ENCODE results near the gene SLC20A1.

Gene SLC20A1

DNA sequence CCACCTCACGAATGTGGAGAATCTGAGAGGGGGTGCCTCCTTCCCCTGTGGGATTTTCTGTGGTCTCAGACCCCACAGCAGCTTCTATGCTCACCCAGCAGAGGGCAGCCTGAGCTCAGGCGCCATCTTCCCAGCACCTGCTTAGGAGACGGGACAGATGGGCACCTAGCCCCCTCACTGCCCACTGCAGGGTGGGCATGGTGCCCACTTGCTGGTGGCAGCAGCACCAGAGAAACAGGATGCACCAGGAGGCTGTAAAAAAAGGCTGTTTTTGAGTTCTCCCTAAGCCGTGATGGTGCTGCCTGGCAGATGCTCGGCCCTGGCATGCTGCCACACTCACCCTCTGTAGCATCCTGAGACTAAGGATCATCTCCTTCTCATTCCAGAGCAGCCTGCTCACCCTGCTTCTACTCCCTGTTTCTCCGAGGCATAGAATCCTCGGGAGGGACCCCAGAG lies 19.1 kb upstream of the SLC20A1 start:
- peak; percentile 65 for DNase-seq (ENCODE audit: low spot score)

DNA sequence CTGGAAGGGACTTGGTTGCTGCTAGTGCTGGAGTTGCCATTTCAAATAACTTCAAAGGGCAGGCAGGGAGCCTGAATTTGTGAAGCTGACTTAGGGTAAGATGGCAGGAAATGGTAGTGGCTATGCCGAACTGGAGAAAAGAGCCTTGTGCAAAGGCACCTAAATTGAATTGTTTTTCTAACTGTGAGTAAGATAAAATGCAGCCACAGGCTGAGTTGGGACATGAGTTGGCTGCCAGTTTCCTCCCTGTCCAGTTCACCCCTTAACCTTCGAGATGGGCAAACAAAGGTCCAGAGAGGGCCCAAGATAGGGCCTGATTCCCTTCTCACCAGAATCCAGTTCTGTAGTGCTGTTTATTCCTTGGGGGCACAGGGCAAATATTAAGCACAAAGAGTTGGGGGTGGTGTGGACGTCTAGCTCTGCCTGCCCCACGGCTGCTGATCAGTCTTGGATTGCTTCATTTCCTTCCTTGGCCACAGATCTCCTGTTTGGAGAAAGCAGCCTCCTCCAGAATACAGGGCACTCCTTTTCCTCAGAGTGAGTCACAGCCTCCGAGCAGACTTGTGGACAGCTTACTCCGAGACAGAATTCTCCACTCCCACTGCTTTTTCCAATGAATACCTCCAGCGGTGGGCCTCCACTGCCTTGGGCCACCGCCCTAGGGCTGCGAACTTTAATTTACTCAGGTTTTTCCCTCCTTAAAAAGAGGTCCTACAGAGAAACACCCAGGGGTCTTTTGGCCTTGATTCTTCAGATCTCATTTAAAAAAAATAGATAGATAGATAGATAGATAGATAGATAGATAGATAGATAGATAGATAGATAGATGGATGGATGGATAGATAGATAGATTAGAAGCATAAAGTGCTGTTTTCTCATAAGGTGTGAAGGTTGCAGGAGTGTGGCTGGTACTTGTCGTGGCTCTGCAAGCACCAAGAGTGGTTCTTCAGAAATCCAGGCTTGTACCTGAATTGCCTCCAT lies 18.4 kb upstream of the SLC20A1 start:
- DNase-seq (ENCODE audit: low spot score), result peak; percentile 37

DNA sequence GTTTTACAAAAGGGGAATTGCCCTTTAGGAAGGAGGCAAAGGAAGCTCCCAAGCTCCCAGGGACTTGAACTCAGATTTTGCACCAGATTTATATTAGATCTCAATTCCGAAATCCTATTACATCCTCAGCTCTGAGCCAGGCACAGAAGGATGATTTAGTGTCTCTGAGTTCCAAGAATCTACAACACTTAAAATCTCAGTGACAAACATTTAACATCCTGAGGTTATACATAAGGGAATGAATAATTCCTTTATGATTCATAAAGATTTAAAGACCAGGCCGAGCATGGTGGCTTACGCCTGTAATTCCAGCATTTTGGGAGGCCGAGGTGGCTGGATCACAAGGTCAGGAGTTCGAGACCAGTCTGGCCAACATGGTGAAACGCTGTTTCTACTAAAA lies 16.5 kb upstream of the SLC20A1 start:
- DNase-seq (ENCODE audit: low spot score), result no peak

DNA sequence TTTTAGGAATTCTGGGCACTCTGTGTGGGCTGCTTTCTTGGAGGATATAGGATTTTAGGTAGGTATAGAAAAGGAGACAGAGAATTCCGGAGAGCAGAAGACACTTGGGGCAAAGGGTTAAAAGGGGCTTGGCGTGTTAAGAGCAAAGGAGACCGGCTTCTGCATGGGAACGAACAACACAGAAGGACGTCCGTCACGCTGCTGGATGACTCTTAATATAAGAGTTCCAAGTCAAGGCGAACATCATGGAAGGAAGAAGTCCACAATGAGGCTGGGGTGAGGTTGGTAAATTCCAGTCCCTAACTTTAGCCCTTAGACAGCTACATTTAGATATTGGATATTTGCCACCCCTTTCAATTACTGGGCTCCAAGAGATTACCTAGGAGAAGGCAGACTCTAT lies 15.9 kb upstream of the SLC20A1 start:
- DNase-seq (ENCODE audit: low spot score), result no peak

DNA sequence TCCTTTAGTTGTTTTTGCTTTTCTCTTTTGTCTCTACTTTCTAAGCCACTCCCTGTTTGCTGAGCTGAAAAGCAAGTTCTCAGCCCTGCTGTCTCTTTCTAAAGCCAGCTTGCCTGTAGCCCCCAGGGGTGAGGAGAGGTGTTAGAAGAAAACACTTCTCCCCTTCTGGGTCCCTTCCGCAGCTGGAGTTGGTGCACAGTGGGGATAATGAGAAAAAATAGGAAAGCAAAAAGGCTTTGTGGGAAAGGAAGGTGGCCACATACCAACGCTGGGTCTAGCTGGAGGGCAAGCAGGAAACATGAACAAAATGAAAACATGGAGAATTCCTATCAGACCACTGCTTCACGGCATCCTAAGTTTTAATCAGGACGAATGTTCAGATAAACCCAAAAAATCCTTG lies 15.5 kb upstream of the SLC20A1 start:
- no peak for DNase-seq (ENCODE audit: low spot score)

DNA sequence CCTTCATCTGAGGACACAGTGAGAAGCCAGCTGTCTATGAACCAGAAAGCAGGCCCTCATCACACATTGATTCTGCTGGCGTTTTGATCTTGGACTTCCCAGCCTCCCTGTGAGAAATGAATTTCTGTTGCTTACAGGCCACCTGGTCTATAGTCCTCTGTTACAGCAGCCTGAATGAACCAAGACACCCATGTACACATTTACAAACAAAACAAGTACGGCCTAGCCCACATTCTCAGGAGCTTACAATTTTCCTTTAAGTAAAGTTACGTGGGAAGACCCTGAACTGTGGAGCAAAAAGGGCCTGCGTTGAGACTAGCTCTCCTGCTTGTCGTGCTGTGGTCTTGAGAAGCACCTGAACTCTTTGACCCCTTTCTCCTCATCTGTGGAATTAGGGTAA lies 12.0 kb upstream of the SLC20A1 start:
- no peak for DNase-seq (ENCODE audit: low spot score)

DNA sequence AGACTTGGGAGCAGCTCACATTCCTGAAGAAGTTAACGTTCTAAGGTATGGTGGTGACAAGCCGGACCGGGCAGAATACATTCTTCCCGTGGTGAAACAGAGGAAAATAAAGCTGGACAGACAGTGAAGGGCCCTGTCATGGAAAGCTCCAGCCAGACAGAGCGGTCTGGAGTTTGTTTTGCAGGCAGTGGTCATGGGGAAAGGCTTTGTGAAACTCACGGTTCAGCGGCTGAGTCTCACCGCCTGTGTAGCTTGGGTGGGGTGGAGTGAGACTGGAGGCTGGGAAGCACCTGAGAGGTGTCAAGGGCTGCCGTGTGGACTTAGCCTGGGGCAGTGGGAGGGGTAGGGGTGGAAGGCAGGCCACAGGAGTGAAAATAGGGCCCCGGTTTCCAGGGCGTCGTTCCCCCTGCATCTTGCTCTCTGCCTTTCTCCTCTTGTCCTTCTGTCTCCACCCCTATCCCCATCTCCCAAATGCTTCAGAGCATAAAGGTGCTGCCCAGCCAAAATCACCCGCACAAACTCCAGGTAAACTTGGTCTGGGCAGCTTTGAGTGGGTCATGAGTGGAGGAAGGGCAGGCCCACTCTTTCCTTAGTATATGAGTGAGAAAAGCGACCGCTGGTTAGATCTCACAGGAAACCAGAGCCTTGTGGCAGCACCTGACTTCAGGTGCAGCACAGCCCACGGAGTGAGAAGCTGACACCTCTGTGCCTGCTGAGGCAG lies 11.4 kb upstream of the SLC20A1 start:
- DNase-seq (ENCODE audit: low spot score), result peak; percentile 48

DNA sequence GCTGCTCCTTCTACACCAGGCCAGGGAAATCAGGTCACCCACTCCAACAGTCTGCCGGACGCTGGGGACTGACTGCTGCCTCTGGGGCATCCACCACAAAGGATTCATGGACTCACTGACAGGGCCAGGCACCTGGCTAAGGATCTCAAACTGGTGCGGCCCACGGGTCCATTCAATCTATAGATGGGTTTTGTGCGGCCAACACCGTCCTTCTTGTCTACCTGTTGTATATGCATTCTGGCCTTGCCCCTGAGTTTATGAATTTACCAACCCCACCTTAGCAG lies 10.9 kb upstream of the SLC20A1 start:
- DNase-seq (ENCODE audit: low spot score), result no peak

DNA sequence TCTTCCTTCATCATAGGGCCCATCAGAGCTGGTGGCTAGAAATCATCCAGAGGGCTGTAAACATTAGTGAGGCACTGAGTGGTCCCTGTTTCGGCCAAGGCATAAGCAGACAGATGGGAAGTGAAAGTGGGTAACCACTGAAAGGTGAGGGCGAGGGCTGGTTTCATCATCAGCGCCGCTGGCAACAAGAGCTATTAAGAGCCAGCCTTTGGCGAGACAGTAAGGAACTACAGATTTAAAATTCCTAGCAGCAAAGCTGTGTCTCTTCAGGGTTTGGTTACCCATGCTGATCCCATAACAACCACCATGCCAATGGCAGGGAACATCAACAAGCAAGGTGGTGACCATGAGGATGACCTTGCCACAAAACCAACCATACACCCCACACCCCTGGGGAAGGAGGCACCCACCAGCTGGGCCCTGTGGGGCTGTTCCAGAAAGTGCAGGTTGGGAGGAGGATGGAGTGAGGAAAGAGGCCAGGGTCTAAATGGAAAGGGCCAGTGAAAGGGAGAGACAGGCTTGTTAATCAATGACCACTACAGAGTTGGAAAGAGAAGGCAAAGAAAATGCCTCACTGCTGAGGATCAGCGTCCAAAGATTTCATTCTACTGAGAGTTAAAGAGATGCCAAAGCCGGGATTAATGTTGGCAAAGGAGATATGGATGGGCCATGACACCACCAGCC lies 9.0 kb upstream of the SLC20A1 start:
- DNase-seq (ENCODE audit: low spot score), result no peak

DNA sequence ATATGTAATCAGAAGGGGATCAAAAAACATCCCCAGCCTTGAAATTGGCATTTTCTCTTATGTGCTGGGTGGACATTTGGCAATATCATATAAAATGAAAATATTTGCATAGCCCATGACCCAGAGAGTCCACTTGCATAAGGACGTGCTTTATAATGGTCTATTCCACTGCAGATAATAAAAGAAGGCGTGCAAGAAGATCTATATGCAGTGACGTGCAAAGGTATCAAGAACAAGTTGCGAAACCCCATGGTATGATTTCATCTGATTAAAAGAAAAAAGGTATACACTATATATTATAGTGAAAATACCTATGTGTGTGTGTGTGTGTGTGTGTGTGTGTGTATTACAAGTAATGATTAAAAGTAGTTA lies 8.5 kb upstream of the SLC20A1 start:
- no peak for DNase-seq (ENCODE audit: low spot score)

DNA sequence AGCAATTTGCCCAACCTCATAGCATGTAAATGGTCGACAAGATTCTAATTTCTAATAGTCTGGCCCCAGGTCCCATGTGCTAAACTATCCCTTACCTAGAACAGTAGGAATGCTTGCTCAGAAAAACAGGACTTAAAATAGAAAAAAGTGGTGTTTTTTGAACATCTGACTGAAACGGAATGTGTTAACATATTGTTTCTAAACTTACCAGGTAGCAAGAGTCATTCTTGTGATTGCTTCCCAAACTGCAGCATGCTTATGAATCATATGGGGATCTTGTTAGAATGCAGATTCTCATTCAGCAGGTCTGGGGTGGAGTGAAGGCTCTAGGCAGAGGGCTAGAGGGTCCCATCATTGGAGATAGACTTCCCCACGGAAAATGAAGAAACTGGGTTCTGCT lies 5.8 kb upstream of the SLC20A1 start:
- no peak for DNase-seq (ENCODE audit: low spot score)

DNA sequence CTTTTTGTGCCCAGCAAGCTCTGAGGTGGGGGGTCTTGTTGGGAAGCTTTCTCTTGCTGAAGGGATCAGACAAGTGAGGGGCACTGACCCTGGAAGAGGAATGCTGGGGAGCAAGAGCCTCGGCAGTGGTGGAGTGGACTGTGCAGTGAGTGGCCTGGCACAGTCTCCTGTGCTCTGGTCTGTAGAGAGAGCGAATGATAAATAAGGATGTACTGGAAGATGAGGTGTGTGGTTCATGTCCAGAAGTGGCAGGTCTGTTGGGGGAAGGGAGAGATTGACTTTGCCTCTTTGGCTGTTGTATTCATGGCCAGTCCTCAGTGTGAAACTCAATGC lies 5.3 kb upstream of the SLC20A1 start:
- no peak for DNase-seq (ENCODE audit: low spot score)

DNA sequence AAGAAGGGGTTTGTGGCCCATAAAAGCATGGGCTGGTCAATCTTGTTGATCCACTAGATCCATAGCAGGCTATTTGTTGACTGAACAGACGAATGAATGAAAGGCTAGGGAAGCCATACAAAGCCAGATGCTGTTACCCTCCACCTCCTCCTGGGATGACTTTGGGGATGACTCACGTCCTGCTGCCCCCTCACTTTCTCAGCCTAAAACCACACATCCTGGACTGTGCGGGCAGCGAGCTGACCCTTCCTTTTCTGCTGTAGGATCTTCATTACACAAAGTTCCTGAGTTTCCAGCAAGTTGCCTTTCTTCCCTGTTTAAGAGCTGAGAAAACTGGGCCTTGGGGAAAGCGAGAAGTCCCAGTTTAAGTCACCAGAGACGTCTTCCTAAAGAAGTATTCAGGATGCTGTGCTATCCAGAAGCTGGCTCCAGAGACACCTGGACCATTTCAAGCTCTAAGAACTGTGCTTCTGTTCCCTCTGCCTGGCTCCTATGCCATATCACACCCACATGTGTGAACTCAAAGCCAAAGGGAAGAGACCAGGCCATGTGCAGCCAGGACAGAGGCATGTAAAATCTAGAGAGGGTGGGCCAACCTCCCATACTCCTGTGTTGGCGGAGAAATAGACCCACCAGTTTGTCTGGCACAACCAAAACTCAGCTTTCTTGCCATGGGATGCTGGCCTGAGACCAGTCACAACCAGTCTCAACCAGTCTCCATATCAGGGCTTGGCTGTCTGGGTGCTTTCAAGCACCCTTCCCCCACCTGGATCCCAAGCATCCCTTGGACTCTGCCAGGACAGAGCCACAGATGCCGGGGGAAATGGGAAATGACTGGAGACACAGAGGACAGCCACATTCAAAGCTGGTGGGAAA lies 4.7 kb upstream of the SLC20A1 start:
- no peak for DNase-seq (ENCODE audit: low spot score)

DNA sequence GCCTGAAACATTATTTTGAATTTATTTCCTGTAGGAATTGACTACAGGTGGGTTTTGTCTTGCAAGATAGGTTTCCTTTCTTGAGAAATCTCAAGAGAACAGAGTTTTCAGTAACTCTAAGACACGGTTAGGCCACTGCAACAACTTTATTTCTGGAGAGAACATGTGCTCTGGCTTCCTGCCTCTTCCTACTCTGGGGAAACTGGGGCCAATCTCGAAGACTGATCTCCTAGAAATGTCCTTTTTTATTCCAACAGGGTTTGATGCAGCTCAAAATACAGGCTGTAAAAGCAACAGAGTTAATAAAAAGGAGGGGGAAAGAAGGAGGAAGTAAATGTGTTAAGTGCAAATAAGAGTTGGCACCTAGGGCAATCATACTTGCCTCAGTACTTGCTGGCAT lies 4.0 kb upstream of the SLC20A1 start:
- no peak for DNase-seq (ENCODE audit: low spot score)

DNA sequence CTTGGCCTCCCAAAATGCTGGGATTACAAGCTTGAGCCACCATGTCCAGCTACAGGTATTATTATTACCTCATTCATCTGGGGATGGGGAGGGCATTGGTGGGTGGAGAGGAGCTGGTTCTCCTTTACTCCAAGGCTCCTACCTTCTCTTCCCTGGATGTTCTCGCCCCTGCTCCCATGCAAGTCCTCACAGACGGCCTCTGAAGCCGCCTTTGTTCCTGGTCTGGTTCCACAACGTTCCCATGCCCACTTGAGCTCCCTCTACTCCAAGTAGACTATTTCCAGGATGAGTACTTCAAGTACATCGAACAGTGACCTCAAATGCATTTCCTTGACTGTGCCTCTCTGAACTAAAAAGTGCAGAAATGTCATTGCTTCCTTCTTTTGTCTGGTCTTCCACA lies 3.2 kb upstream of the SLC20A1 start:
- no peak for DNase-seq (ENCODE audit: low spot score)

DNA sequence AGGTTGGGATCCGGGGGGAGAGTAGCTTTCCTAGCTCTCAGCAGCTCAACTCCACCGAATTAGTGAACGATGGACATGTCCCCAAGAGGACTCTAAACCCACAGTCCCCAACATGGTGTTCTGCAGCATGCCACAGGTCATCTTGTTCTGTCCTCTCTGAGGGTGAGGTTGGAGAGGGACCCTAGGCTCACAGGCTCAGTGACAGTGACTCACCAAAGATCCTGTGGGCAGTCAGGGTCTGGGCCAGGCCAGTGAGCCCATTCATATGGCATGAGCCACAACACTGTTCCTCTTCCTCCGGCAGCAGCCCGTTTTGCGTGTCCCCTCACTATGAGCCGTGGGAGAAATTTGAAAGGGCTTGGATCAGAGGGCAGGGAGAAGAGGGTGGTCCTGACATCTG lies 2.8 kb upstream of the SLC20A1 start:
- DNase-seq (ENCODE audit: low spot score), result no peak

DNA sequence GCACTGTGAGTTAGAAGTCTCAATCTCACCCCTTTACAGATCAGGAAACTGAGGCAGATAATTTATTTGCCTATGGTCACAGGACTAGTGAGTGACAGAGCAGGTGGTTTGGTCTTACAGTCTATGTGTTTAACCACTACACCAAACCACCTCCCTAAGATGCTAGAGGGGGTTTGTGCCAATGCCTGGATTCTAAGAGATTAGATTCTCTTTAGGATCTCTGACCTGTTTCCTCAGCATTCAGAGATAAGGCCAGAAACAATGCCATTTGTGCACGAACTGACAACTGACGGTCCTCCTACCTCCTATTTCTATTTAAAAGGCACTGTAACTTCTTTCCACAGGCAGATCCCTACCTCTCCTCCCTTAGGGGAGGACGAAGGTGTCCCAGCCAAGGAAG lies 2.3 kb upstream of the SLC20A1 start:
- DNase-seq (ENCODE audit: low spot score), result no peak

DNA sequence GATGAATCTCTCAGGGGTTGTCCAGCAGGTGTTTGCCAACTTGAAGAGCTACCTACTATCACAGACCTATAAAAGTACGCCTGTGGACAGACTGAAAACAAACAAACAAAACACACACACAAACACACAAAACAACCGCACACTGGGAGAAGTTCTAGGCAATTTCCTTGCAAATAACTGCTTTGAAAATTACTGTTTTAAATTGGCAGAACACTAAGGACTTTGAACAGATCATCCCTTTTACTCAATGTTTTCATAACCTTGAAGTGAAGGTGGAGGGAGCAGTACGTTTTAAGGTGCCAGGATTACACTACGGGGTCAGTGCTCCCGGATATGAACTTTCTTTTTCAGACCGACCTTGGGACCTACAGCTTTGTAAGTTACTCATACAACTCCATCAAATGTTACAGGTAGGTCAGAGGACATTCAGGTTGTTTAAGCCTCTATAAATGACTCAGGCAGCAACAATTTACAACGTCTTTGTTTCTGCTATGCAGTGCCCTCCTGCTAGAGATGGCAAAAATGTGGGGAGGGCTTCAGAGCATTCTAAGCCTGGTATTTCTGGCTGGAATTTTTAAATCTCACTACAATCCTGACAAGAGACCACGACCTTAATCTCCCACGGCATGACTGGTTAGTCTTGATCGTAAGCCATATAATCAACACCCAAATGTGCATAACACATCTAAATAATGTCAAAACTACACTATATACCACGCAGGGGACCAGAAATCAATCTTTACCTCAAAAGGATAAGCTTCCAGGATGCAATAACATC lies 1.4 kb upstream of the SLC20A1 start:
- DNase-seq (ENCODE audit: low spot score), result no peak

DNA sequence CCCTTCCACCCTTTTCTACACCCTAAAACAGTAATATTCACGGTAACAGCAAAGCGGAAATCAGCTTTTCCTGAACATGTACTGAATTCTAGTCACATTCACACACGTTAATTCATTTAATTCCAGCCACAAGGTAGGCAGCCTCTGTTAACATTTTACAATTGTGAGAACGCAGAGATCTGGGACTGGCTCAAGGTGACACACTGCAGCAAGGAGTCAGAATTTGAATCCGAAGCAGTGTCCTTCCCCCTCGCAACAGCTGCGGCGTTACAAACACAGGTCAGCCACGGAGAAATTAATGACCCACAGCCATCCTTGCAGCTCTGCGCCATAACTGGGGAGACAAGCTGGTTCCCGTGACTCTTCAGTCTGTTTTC lies 818 bp upstream of the SLC20A1 start:
- no peak for DNase-seq (ENCODE audit: low spot score)

DNA sequence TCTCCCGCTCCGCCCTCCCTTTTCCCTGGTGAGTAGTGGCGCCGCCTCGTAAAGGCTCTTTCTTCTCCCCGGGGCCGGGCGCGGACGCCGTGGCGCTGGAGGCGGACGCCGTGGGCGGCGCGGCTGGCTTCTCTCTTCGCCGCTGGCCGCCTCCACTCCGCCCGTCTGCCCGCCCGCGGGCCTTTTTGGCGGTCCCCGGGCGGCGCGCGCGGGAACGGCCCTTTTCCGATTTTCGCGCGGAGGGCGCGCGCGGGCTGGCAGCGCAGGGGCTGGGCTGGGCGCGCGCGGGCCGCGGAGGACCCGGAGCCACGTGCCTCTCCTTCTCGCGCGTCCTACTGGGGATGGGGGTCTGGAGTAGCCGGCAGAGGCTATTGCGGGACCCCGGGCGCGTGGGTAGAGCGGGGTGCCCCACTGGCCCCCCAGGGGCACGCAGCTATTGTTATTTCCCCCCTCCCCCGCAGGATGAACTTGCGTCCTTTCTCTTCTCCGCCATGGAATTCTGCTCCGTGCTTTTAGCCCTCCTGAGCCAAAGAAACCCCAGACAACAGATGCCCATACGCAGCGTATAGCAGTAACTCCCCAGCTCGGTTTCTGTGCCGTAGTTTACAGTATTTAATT lies 472 bp downstream of the SLC20A1 start:
- DNase-seq (ENCODE audit: low spot score), result no peak

All from CD4-positive, alpha-beta T cell treated with Interleukin-6 at 100 ng/mL for 8 hours (primary cell).